Left lung (tissue), 10 donors: ENCODE results near the gene MCL1. TPM values are rescaled to one million over a fixed set of nuclear protein-coding genes. Genes with fewer than 3 reads are reported as not detected.

Experiments used
- ATAC-seq: fragments of 200-7000 bp; cut with Tn5 transposase; one replicate; pipeline ENCODE4 v1.9.1; 2020; ENCODE audit warnings: moderate library complexity
- DNase-seq, 4 donors: peaks; one replicate each; pipeline ENCODE4 v3.0.0-alpha.2; 2013 to 2020
- H3K27ac ChIP-seq, 2 donors: fragments of 200-600 bp; sonication (generic) in 1 of 2; one replicate each; pipeline versions ENCODE4 v1.5.0 to v1.8.0; 2020 to 2021
- H3K27me3 ChIP-seq, 2 donors: fragments of 200-600 bp; sonication (generic) in 1 of 2; one replicate each; pipeline versions ENCODE4 v1.5.0 to v1.8.0; 2020 to 2021
- H3K36me3 ChIP-seq, 2 donors: fragments of 200-600 bp; sonication (generic) in 1 of 2; one replicate each; pipeline versions ENCODE4 v1.5.0 to v1.8.0; 2020 to 2021
- H3K4me1 ChIP-seq, 2 donors: fragments of 200-600 bp; one replicate each; pipeline ENCODE4 v1.8.0; 2021
- H3K4me3 ChIP-seq, 2 donors: fragments of 200-600 bp; sonication (generic) in 1 of 2; one replicate each; pipeline versions ENCODE4 v1.5.0 to v1.8.0; 2020 to 2021; ENCODE audit warnings: mild to moderate bottlenecking in 1 of 2
- H3K9me3 ChIP-seq, 2 donors: fragments of 200-600 bp; sonication (generic) in 1 of 2; one replicate each; pipeline versions ENCODE4 v1.5.0 to v1.8.0; 2020 to 2021
- intact Hi-C, 2 donors: fragments of 100-400 bp; cut with DNase I; formaldehyde crosslinking; loops; one replicate each; pipeline versions ENCODE4 v1.11.2 to v1.14.2; 2022
- polyA plus RNA-seq, 6 donors: library from polyadenylated mRNA; unstranded; fragments of 120-200 nt; gene quantifications; one replicate each; pipeline ENCODE4 v1.2.1, GENCODE V29; 2013; ENCODE audit not compliant: insufficient read length in 6 of 6
- total RNA-seq, 2 donors: library from RNA; stranded (reverse); fragmentation: NEBNext Ultra II Directional; extraction: Animal tissue kit (Norgen Biotek cat#: 25700); gene quantifications; one replicate each; pipeline ENCODE4 v1.2.1, GENCODE V29; 2021
- TF ChIP-seq, protein P1 (sequence below), 2 donors: fragments of 200-600 bp; sonication (generic) in 1 of 2; IDR thresholded peaks; one replicate each; pipeline versions ENCODE4 v1.5.0 to v1.8.0; 2021; ENCODE audit warnings: antibody characterized with exemption in 2 of 2
- donor health status: DM: no; HTN: yes; CAD: no.
- donor health status: DM: no; HTN: no; CAD: no.

MCL1 gene
- total and polyA plus RNA-seq, 8 donors: 114 to 280 (median 184) TPM

DNA sequence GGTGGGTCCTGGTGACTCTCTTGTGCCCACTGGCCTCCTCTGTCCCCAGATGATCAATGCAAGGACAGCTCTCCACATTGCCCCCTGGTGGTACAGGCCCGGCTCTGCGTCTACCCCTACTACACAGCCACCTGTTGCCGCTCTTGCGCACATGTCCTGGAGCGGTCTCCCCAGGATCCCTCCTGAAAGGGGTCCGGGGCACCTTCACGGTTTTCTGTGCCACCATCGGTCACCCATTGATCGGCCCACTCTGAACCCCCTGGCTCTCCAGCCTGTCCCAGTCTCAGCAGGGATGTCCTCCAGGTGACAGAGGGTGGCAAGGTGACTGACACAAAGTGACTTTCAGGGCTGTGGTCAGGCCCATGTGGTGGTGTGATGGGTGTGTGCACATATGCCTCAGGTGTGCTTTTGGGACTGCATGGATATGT is 19.4 kb downstream of the MCL1 start:
- Histone ChIP-seq H3K4me1 (peaks cover 44 to 68% of the 10 kb centered on the region in 2 donors), H3K27ac (peak overlapping the region; percentile 100), H3K9me3 (no peaks in the 10 kb centered on the region), H3K27me3 (no peaks in the 10 kb centered on the region), H3K4me3 (peak overlapping the region in 1 of 2 donors; percentile 50), H3K36me3 (peaks cover 0 to 45% of the 10 kb centered on the region in 2 donors)
- TF ChIP-seq, protein P1, sequence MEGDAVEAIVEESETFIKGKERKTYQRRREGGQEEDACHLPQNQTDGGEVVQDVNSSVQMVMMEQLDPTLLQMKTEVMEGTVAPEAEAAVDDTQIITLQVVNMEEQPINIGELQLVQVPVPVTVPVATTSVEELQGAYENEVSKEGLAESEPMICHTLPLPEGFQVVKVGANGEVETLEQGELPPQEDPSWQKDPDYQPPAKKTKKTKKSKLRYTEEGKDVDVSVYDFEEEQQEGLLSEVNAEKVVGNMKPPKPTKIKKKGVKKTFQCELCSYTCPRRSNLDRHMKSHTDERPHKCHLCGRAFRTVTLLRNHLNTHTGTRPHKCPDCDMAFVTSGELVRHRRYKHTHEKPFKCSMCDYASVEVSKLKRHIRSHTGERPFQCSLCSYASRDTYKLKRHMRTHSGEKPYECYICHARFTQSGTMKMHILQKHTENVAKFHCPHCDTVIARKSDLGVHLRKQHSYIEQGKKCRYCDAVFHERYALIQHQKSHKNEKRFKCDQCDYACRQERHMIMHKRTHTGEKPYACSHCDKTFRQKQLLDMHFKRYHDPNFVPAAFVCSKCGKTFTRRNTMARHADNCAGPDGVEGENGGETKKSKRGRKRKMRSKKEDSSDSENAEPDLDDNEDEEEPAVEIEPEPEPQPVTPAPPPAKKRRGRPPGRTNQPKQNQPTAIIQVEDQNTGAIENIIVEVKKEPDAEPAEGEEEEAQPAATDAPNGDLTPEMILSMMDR (IDR thresholded peaks at IDR 0.05): peak; percentile 91 to 94
- ATAC-seq (peak; percentile 23), DNase-seq (peak in 3 of 4 donors; percentile 70 to 90 (median 75))
- intact Hi-C loops: loop anchor here in 1 of 2 donors (5.0 kb wide), 1 partner anchor 62 kb away; no protein-coding TSS in a partner anchor

DNA sequence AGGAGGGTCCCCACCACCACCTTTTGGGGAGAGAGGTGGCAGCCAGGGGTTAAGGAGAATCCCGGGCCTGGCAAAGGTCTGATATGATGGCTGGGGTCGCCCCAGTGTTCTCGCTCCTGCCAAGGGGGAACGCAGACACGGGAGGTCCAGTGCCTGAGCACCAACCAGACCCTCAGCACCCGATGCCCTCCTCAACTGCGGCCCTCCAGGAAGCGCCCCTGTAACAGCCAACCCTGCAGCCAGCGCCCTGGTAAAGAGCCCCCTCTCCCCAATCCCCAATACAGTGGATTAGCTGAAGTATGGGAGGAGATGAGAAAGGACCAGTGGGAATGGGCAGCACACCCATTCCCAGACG is 19.8 kb downstream of the MCL1 start:
- Histone ChIP-seq H3K4me1 (peaks cover 40 to 64% of the 10 kb centered on the region in 2 donors), H3K9me3 (no peaks in the 10 kb centered on the region), H3K27ac (peak overlapping the region; percentile 100), H3K27me3 (no peaks in the 10 kb centered on the region), H3K4me3 (peak overlapping the region in 1 of 2 donors; percentile 50), H3K36me3 (peaks cover 0 to 49% of the 10 kb centered on the region in 2 donors)
- intact Hi-C loops: loop anchor here in 1 of 2 donors (5.0 kb wide), 1 partner anchor 63 kb away; no protein-coding TSS in a partner anchor
- ATAC-seq: no peak
- DNase-seq: no peak
- TF ChIP-seq, protein P1 (IDR thresholded peaks at IDR 0.05): no peak

DNA sequence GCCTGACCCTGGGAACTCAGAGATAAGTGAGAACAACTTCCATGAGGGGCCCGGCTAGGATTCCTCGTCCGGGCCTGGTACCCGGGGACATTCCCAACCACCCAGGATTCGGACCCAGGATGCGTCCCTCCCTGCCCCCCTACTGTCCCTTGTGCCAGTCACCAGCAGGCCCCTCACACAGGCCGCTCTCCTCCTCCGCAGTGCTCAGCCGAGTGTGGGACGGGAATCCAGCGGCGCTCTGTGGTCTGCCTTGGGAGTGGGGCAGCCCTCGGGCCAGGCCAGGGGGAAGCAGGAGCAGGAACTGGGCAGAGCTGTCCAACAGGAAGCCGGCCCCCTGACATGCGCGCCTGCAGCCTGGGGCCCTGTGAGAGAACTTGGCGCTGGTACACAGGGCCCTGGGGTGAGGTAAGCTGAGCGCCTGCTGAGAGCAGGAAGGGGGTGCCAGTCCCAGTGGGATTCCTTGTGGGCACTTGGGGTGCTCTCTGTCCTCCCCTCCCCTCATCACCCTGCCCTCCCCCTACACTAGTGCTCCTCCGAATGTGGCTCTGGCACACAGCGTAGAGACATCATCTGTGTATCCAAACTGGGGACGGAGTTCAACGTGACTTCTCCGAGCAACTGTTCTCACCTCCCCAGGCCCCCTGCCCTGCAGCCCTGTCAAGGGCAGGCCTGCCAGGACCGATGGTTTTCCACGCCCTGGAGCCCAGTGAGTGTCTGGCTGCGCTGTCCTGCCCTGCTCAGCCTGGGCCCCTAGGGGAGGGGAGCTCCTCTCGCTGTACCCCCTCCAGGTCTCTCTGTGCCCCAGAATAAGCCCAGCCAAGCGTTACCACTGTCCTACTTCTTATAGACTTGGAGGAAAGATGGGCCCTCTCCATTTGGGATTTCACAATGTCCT is 20.4 kb downstream of the MCL1 start:
- Histone ChIP-seq H3K9me3 (no peaks in the 10 kb centered on the region), H3K27ac (peak overlapping the region; percentile 100), H3K4me3 (peak overlapping the region in 1 of 2 donors; percentile 25), H3K4me1 (peaks cover 34 to 59% of the 10 kb centered on the region in 2 donors), H3K27me3 (no peaks in the 10 kb centered on the region), H3K36me3 (peaks cover 0 to 55% of the 10 kb centered on the region in 2 donors)
- TF ChIP-seq, protein P1 (IDR thresholded peaks at IDR 0.05): no peak
- ATAC-seq: no peak
- intact Hi-C loops: no loop called here
- DNase-seq: peak in 1 of 4 donors; percentile 89

DNA sequence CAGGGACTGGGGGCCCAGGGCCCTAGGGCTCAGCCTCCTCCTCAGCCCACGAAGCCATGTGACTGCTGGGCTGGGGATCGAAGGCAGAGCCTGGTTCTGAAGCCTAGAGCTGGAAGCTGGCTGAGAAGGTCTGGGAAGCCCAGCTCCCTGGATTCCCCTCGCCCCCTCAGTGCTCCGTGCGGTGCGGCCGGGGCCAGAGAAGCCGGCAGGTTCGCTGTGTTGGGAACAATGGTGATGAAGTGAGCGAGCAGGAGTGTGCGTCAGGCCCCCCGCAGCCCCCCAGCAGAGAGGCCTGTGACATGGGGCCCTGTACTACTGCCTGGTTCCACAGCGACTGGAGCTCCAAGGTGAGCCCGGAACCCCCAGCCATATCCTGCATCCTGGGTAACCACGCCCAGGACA is 21.1 kb downstream of the MCL1 start:
- no peak for ATAC-seq
- TF ChIP-seq, protein P1 (IDR thresholded peaks at IDR 0.05): no peak
- Histone ChIP-seq H3K36me3 (peaks cover 0 to 61% of the 10 kb centered on the region in 2 donors), H3K27me3 (no peaks in the 10 kb centered on the region), H3K27ac (peak overlapping the region; percentile 26 to 100), H3K4me1 (peaks cover 29 to 59% of the 10 kb centered on the region in 2 donors), H3K9me3 (no peaks in the 10 kb centered on the region), H3K4me3 (peak overlapping the region in 1 of 2 donors; percentile 25)
- intact Hi-C loops: no loop called here
- DNase-seq: no peak

DNA sequence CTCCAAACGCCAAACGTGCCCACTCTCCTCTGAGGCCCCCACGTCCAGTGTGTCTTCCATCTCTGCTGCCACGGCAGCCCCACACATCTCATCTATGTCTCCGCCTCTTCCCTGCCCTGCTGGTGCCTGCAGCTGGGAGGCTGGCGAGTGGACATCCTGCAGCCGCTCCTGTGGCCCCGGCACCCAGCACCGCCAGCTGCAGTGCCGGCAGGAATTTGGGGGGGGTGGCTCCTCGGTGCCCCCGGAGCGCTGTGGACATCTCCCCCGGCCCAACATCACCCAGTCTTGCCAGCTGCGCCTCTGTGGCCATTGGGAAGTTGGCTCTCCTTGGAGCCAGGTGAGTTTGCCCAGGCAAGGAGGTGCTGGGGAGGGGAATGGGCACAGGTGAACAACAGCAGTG is 21.6 kb downstream of the MCL1 start:
- H3K36me3 ChIP-seq: peaks cover 0 to 61% of the 10 kb centered on the region in 2 donors
- peaks cover 29 to 59% of the 10 kb centered on the region in 2 donors for H3K4me1 ChIP-seq
- TF ChIP-seq, protein P1 (IDR thresholded peaks at IDR 0.05): no peak
- peak overlapping the region in 1 of 2 donors; percentile 25 for H3K4me3 ChIP-seq
- no peaks in the 10 kb centered on the region for H3K27me3 ChIP-seq
- no peaks in the 10 kb centered on the region for H3K9me3 ChIP-seq
- DNase-seq (no peak), ATAC-seq (no peak)
- no peak overlapping the region for H3K27ac ChIP-seq
- intact Hi-C loops: no loop called here
